ENCODE measurements around the gene NF2.
"Not testable (repeated sequence)": the region's sequence is repeated elsewhere in the genome, so short reads cannot be mapped to it uniquely, and the experiment has no call there.

NF2 gene

GRCh38 chr22:29603358-29604075 is at the start of gene NF2:
Gene NF2, plus strand, starts transcription at chr22:29603633. Its CDS starts 366 bp downstream, at chr22:29603999.
- DNase-seq, result peak; percentile 100

DNA sequence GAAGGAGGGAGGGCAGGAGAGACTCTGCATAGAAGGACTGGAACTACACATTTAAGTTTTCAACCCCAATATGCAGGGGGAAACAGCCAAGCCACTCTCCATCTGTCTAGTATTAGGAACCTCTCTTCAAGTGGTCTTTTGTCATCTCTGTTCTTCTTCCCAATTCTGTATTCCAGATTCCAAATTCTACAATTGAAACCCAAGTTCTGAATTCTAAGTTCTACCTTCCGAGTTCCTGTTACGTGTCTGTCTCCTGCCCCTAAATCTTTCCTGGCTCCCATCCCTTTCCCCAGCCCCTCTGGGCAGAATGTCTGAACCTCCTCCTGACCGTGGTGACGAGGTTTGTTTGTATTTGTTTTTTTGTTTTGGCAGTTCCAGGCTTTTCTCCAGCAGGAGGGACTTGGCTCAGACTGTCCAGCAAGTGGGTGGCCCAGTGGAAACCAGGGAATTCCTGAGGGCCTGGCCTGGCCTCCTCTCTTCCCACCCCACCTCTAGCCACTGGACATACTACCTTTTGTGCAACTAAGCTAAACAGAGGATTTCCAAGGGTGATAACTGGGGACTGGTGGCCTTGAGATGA is 48.3 kb upstream of the NF2 start:
- no peak for DNase-seq

- DNase-seq, result no peak
These were observed 44.4 kb upstream of the NF2 start for GRCh38 chr22:29559030-29559429.

DNA sequence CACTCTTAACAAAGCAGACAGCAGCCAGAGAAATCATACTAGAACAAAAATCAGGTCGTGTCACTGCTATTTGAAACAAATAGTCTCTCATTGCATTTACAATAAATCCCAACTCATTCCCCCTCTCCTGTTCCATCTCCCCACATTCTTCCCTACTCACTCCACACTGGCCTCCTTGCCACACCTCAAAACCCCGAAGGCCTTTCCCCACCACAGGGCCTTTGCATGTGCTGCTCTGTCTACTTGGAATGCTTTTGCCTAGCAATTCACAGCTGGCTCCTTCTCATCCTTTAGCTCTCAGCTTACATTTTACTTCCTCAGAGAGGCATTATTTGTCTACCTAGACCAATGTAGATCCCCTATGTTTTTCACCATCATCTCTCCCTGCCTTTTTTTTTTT is 43.6 kb upstream of the NF2 start:
- DNase-seq, result no peak

DNA sequence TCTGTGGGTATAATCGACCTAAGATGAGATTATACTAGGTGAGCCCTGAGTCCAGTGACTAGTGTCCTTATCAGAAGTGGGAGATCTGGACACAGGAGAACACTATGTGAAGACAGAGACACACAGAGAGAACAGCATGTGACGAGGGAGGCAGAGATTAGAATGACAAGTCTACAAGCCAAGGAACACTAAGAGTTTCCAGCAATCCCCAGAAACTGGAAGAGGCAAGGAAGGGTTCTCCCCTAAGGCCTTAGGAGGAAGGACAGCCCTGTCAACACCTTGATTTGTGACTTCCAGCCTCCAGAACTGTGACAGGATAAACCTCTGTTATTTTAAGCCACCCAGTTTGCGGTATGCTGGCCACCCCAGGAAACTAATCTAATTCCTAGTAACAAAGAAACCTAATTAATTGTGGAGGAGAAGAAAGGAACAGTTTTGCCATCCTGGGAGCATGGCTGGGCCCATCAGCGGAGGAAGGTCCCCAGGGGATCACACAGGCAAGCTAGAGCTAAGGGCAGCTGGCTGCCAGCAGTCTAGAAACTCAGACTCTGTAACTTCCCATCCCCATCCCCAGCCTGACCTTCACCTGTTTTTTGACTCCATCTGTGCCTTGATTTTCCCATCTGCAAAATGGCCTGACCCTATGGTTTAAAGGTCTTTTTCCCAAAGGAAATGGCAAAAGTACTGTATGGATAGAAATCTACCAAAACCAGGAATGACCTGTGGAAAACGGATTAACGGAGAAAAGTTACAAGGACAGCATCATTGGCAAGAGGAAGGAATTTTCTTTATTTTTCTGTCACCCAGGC is 39.6 kb upstream of the NF2 start:
- DNase-seq, result no peak

DNA sequence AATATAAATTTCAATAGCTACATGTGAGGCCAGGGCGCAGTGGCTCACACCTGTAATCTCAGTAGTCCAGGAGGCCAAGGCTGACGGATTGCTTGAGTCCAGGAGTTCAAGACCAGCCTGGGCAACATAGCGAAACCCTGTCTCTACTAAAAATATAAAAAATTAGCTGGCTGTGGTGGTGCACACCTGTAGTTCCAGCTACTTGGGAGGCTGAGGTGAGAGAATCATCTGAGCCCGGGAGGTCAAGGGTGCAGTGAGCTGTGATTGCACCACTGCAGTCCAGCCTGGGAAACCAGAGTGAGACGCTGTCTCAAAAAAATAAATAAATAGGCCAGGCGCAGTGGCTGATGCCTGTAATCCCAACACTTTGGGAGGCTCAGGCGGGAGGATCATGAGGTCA is 36.9 kb upstream of the NF2 start:
- DNase-seq, result not testable (repeated sequence)

DNA sequence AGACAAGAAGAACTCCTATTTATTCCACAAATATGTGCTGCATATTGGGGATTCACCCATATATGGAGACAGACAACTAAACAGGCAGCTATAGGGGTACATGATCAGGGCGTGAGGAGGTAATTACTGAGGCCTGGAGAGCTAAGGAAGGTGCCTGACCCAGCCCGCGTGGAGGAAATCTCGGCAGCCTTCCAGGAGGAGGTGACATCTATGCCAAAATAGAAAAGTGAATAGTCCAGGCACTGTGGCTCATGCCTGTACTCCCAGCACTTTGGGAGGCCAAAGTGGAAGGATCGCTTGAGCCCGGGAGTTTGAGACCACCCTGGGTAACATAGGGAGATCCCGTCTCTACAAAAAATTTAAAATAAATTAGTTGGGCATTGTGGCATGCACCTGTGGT is 36.1 kb upstream of the NF2 start:
- no peak for DNase-seq

GRCh38 chr22:29569011-29569678 is 34.3 kb upstream of the NF2 start:
- peak; percentile 28 for DNase-seq

- DNase-seq, result no peak
These were observed 33.0 kb upstream of the NF2 start for GRCh38 chr22:29570456-29570855.

DNA sequence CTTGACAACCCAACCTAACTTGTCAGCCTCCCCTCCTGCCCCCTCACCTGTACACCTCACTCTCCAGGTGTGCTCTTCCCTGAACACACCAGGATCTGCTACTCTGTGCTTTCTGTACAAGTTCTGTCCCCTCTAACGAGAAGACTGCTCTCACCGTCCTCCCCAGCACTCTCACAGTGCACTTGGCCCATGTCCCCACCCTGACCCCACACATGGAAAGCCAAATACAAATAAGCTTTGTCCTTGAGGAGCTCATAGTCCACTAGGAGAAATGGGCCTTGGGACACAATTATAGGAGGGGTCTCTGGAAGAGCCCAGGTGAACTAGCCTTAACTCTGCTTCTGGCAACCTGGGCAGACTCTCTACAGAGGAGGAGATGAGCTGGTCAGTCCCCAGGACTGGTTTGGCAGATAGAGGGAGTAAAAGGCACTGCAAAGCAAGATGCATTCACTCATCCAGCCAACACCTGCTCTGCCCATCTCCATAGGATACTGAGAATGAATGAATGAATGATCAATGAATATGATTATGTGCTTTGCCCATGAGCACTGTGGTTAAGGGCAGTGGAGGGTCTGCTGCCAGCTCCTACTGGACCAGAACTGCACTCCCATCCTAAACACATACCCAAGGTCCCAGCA is 32.4 kb upstream of the NF2 start:
- no peak for DNase-seq

DNA sequence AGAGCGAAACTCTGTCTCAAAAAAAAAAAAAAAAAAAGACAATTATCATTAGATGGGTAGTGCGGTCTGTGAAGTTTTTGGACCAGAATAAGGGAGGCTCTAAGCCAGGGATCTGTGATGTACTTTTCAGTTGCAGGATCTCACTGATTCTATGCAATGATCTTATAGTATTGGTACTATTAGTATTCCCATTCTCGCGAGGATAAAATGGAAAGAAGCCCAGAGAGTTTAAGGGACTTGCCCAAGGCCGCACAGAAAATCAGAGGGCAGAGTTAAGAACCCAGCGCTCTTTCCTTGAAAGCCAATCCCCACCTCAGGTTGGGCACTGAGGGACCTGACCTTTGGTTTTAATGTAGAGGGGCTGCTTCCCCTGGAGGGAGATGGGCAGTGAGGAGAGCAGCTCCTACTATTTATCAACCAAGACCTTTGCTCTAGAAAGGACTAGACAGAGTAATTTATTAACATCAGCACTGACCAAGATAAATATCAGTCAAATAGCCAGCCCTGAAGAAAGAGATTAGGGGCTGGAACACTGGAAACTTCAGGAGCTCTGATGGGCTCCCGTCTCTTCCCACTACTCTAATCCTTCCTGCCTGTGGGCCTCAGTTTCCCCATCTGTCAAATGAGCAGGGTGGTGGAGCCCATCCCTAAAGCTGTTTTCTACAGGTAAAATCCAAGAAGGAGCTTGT is 28.5 kb upstream of the NF2 start:
- no peak for DNase-seq

DNA sequence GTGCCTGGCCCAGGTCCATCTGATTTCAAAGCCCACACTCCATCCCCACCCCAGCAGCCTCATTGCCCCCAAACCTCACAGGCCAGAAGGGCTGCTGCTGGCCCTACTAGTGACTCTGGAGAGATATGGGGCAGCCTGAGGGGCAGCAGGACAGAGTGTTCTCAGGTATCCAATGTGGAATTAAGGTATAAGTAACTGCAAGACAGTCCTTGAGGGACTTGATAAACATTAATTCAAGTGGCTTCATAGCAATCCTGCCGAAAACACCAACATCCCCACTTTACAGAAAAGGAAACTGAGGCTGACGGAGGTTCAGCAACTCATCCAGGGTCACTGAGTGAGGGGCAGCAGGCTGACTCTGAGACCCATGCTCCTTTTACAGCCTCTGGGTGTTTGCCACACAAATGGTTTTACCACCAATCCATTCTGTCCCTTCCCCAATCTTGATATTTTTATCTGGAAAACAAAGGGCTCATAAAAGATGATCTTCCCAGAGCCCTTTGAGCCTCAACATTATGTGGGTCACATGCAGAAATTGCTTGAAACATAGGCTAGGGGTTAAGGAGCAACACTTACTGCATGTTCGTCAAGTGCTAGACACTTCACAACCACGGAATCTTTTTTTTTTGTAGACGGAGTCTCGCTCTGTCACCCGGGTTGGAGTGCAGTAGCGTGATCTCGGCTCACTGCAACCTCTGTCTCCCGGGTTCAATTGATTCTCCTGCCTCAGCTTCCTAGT is 24.8 kb upstream of the NF2 start:
- no peak for DNase-seq

DNA sequence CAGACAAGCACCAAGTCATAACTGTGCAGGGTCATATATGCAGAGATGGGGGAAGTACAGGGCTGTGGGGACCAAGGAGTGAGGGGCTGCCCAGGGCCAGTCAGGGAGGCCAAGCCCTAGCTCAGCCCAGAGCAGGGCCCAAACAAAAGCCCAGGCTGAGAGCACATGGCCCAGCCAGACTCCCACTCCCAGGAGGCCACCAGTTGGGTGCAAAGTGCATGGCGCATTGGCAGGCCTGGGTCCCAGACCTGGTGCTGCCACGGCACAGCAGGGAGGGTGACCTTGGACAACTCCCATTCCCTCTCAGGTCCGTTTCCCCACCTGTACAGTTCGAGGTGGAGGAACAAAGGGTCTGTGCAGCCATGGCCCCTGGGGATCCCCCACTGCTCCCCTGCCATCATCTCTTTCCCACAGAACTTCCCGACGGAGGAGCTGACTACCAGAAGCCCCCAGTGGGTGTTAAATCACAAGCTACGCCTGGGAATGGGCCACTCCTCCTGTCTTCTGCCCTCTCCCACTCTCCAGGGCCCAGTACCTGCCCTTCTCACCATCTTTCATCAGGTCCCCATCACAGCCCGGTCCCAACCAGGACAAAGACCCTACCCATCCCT is 23.1 kb upstream of the NF2 start:
- peak; percentile 25 for DNase-seq

DNA sequence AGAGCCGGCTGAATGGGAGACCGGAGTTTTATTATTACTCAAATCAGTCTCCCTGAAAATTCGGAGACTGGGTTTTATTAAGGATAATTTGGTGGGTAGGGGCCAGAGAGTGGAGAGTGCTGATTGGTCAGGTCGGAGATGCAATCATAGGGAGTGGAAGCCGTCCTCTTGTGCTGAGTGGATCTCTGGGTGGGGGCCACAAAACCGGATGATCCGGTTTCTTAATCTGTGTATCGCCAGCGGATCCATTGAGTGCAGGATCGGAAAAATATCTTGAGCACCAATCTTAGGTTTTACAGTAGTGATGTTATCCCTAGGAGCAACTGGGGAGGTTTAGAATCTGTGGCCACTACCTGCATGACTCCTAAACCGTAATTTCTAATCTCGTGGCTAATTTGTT is 21.6 kb upstream of the NF2 start:
- no peak for DNase-seq

DNA sequence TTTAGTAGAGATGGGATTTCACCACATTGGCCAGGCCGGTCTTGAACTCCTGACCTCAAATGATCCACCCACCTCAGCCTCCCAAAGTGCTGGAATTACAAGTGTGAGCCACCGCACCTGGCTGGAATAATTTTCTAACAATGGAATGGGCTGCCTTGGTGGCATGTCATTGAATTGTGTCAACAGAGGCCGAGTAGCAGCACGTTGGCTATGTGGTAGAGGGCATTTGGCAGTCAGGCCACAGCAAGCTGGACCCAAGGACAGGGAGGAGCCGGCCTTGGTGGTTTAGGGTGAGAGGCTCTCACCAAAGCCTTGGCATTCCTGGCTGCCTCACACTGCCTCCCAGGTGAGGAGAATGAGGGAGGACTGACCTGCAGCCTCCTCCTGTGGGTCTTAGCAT is 18.5 kb upstream of the NF2 start:
- DNase-seq, result no peak

- not testable (repeated sequence) for DNase-seq
These were observed 17.2 kb upstream of the NF2 start for GRCh38 chr22:29586193-29586705.

GRCh38 chr22:29587938-29588699 is 15.3 kb upstream of the NF2 start:
- peak; percentile 36 for DNase-seq

DNA sequence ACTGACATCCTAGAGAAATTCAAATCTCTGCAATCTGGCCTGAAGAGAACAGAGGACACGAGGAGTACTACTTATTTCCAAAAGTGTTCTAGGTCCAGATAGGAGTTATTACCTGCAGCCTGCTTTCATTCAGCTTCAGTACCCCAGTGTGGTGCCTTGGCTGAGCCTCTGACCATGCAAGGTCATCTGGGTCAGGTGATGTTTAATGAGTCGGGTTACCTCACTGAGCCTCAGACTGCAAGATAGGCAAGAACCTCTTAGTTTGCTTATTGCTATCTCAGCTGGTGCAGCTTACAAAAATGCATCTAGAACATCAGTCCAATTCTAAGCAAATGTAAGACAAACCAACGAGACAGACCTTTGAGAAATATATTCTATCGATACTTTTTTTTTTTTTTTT is 9.5 kb upstream of the NF2 start:
- no peak for DNase-seq

GRCh38 chr22:29594447-29594846 is 9.0 kb upstream of the NF2 start:
- DNase-seq, result not testable (repeated sequence)

- DNase-seq, result no peak
These were observed 7.0 kb upstream of the NF2 start for GRCh38 chr22:29596408-29596807.
